SK-N-SH (cell line): ENCODE measurements around the gene CCDC194. TPM values are rescaled to one million over a fixed set of nuclear protein-coding genes. Genes with fewer than 3 reads are reported as not detected.

Source experiments
- GABPA ChIP-seq: IDR thresholded peaks from 2 replicates; pipeline ENCODE4 v1.4.0; 2012; ENCODE audit warnings: low read depth, mild to moderate bottlenecking
- POLR2AphosphoS5 ChIP-seq: IDR thresholded peaks from 2 replicates; pipeline ENCODE4 v1.6.1; 2012; ENCODE audit warnings: low read depth, low read length
- polyA plus RNA-seq, 3 experiments: library from polyadenylated mRNA; depleted of rRNA; stranded (reverse); fragments of >200 nt; gene quantifications; 2 replicates each; pipeline ENCODE4 v1.2.3, GENCODE V29; 2012
- TF ChIP-seq, protein P1 (sequence below): IDR thresholded peaks from 2 replicates; pipeline ENCODE4 v1.4.0; 2012; ENCODE audit warnings: low read depth, borderline replicate concordance

Gene CCDC194
- polyA plus RNA-seq, 1 of the 3 experiments (the other 2 are of a cell fraction): not detected

DNA sequence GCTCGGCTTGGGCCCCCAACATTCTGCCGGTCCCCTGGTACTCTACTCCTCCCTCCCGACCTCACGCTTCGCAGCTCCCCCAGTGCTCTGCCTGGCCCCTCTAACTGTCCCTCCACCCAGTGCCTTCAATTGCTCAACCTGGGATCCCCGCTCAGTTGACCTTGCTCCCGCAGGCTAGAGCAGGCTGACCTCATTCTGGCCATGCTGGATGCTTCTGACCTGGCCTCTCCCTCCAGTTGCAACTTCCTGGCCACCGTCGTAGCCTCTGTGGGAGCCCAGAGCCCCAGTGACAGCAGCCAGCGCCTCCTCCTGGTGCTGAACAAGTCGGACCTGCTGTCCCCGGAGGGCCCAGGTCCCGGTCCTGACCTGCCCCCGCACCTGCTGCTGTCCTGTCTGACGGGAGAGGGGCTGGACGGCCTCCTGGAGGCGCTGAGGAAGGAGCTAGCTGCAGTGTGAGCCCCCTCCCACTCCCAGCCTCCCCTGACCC, 53.1 kb downstream of the CCDC194 start (continued):
- TF ChIP-seq, protein P1, sequence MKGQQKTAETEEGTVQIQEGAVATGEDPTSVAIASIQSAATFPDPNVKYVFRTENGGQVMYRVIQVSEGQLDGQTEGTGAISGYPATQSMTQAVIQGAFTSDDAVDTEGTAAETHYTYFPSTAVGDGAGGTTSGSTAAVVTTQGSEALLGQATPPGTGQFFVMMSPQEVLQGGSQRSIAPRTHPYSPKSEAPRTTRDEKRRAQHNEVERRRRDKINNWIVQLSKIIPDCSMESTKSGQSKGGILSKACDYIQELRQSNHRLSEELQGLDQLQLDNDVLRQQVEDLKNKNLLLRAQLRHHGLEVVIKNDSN: no peak
- TF ChIP-seq POLR2AphosphoS5 (no peak), GABPA (no peak)
- TF ChIP-seq, all 33 proteins: peak for 0

Other genes with a start within 250 kb of the CCDC194 start
- gene USE1, start 178.8 kb downstream of the CCDC194 start, polyA plus RNA-seq (2012; rRNA removed): 63.9 and 81.8 TPM in 2 replicates
- 9.1 and 9.8 TPM in 2 replicates for gene OCEL1, start 168.0 kb downstream of the CCDC194 start, polyA plus RNA-seq (2012; rRNA removed)
- 31.7 and 37.3 TPM in 2 replicates for gene NR2F6, start 148.3 kb downstream of the CCDC194 start, polyA plus RNA-seq (2012; rRNA removed)
- 0.03 and 0.05 TPM in 2 replicates for gene USHBP1, start 129.5 kb downstream of the CCDC194 start, polyA plus RNA-seq (2012; rRNA removed)
- 192 TPM in 2 replicates for gene BABAM1, start 126.8 kb downstream of the CCDC194 start, polyA plus RNA-seq (2012; rRNA removed)
- 2.2 and 2.6 TPM in 2 replicates for gene ANKLE1, start 112.3 kb downstream of the CCDC194 start, polyA plus RNA-seq (2012; rRNA removed)
- 10.6 and 11.1 TPM in 2 replicates for gene ABHD8, start 90.8 kb downstream of the CCDC194 start, polyA plus RNA-seq (2012; rRNA removed)
- 61.4 and 72.9 TPM in 2 replicates for gene MRPL34, start 88.3 kb downstream of the CCDC194 start, polyA plus RNA-seq (2012; rRNA removed)
- 112 and 135 TPM in 2 replicates for gene DDA1, start 84.6 kb downstream of the CCDC194 start, polyA plus RNA-seq (2012; rRNA removed)
- 5.0 and 7.8 TPM in 2 replicates for gene ANO8, start 59.3 kb downstream of the CCDC194 start, polyA plus RNA-seq (2012; rRNA removed)
- gene GTPBP3, start 56.6 kb downstream of the CCDC194 start, polyA plus RNA-seq (2012; rRNA removed): 21.6 and 22.4 TPM in 2 replicates
- not detected in 2 replicates for gene PLVAP, start 16.9 kb downstream of the CCDC194 start, polyA plus RNA-seq (2012; rRNA removed)
- gene BST2, start 11.4 kb upstream of the CCDC194 start, polyA plus RNA-seq (2012; rRNA removed): 5.7 and 5.9 TPM in 2 replicates
- gene MVB12A, start 25.9 kb upstream of the CCDC194 start, polyA plus RNA-seq (2012; rRNA removed): 63.0 and 63.9 TPM in 2 replicates
- gene TMEM221, start 54.5 kb upstream of the CCDC194 start, polyA plus RNA-seq (2012; rRNA removed): 0.41 and 0.62 TPM in 2 replicates
- not detected in 2 replicates for gene NXNL1, start 66.7 kb upstream of the CCDC194 start, polyA plus RNA-seq (2012; rRNA removed)
- gene SLC27A1, start 76.3 kb upstream of the CCDC194 start, polyA plus RNA-seq (2012; rRNA removed): 15.0 and 16.8 TPM in 2 replicates
- gene PGLS, start 117.5 kb upstream of the CCDC194 start, polyA plus RNA-seq (2012; rRNA removed): 59.9 and 73.3 TPM in 2 replicates
- gene COLGALT1, start 161.5 kb upstream of the CCDC194 start, polyA plus RNA-seq (2012; rRNA removed): 75.9 and 83.8 TPM in 2 replicates